K562 (cell line): ENCODE results near the gene CUL1.

Source experiments
- CBX5 ChIP-seq: IDR thresholded peaks from 2 replicates; pipeline ENCODE4 v1.6.1; 2014; ENCODE audit warnings: low read depth, borderline replicate concordance
- CLOCK ChIP-seq: fragments of 250-450 bp; sonication (Bioruptor Pico); IDR thresholded peaks from 2 replicates; pipeline ENCODE4 v1.4.0; 2020; ENCODE audit warnings: mild to moderate bottlenecking, moderate library complexity, borderline replicate concordance
- CTCF ChIP-seq, 3 experiments: IDR thresholded peaks in 2 of 3; conservative IDR thresholded peaks in 1 of 3; 2 replicates each; pipeline ENCODE4 v1.5.1; 2011 to 2012; ENCODE audit warnings: low read length in 3 of 3, mild to moderate bottlenecking in 3 of 3, control low read depth in 2 of 3, improper control_type of control experiment in 1 of 3, inconsistent platforms in 1 of 3, low read depth in 1 of 3, mixed read lengths in 1 of 3, moderate library complexity in 1 of 3; ENCODE audit not compliant: insufficient read depth in 2 of 3
- ILF3 ChIP-seq: fragments of 450-650 bp; IDR thresholded peaks from 2 replicates; pipeline ENCODE4 v1.6.1; 2018; ENCODE audit warnings: antibody characterized with exemption, mild to moderate bottlenecking, moderate library complexity, borderline replicate concordance
- NR1H2 ChIP-seq: sonication (generic); formaldehyde crosslinking; IDR thresholded peaks from 2 replicates; pipeline ENCODE4 v1.4.0; 2020; ENCODE audit warnings: mild to moderate bottlenecking, missing genetic modification reagents
- PATZ1 ChIP-seq: fragments of 250-450 bp; sonication (Bioruptor Pico); IDR thresholded peaks from 2 replicates; pipeline ENCODE4 v1.5.0; 2020; ENCODE audit warnings: mild to moderate bottlenecking, borderline replicate concordance
- ZBTB2 ChIP-seq: fragments of 450-650 bp; IDR thresholded peaks from 2 replicates; pipeline ENCODE4 v1.6.1; 2016; ENCODE audit warnings: antibody characterized with exemption
- ZC3H11A ChIP-seq: IDR thresholded peaks from 2 replicates; pipeline ENCODE4 v1.6.1; 2012; ENCODE audit warnings: low read depth, low read length, improper control_type of control experiment

GRCh38 chr7:148830897-148831692 lies 132.4 kb downstream of the CUL1 start:
- TF ChIP-seq ZC3H11A (no peak), ZBTB2 (no peak), CTCF (IDR thresholded peaks at IDR 0.05 in 2 of 3, conservative IDR thresholded peaks at IDR 0.05 in 1 of 3; ENCODE audit: insufficient read depth in 2 of 3, low read depth in 1 of 3, low read length in 3 of 3) (no peak), CBX5 (no peak), PATZ1 (CRISPR knock-in tag) (no peak), CLOCK (CRISPR knock-in tag) (no peak), ILF3 (no peak), NR1H2 (CRISPR knock-in tag) (no peak)
